GM12878 (cell line): ENCODE data around the gene SLC22A23. TPM values are rescaled to one million over a fixed set of nuclear protein-coding genes. Genes with fewer than 3 reads are reported as not detected.
A peak's percentile ranks its signal among the peaks of the same experiment; 100 is the strongest.
"Not testable (repeated sequence)": the region's sequence is repeated elsewhere in the genome, so short reads cannot be mapped to it uniquely, and the experiment has no call there.

Experiments used
- ATAC-seq: fragments of 200-7000 bp; cut with Tn5 transposase; 3 replicates; pipeline ENCODE4 v1.9.1; 2020; ENCODE audit warnings: mild to moderate bottlenecking, moderate library complexity
- BruUV-seq: library from RNA; stranded (reverse); fragments of 400-500 nt; replicated peaks from 2 replicates; lab custom pipeline; 2021; lab: Mats Ljungman, UMichigan
- CTCF ChIA-PET: fragments of 300-600 bp; sonication (Branson Sonifier 250); formaldehyde crosslinking; extraction: SDS; loops from one replicate; lab custom pipeline; 2021; ENCODE audit warnings: inconsistent platforms; lab: Yijun Ruan, JAX
- POLR2A ChIA-PET: fragments of 350-600 bp; formaldehyde crosslinking; extraction: SDS; loops from one replicate; lab custom pipeline; 2021; ENCODE audit warnings: inconsistent platforms; lab: Charles Lee
- RAD21 ChIA-PET: fragments of 300-600 bp; sonication (Branson Sonifier 250); formaldehyde crosslinking; loops from one replicate; lab custom pipeline; 2023; ENCODE audit warnings: antibody characterized with exemption; ENCODE audit not compliant: unreplicated experiment; lab: Charles Lee
- SMC1A ChIA-PET: fragments of 300-600 bp; sonication (Branson Sonifier 250); formaldehyde crosslinking; loops from one replicate; lab custom pipeline; 2023; ENCODE audit not compliant: unreplicated experiment, uncharacterized antibody; lab: Charles Lee
- DNase-seq: peaks from one replicate; pipeline ENCODE4 v3.0.0-alpha.2; 2011; ENCODE audit warnings: low read depth, low spot score
- FAIRE-seq: peaks from 3 replicates; lab custom pipeline; 2011; peaks lifted over from hg19 to GRCh38; lab: Jason Lieb, UNC
- H2AFZ ChIP-seq: 2 replicates; pipeline ENCODE4 v1.6.0; 2011; ENCODE audit warnings: low read depth, low read length, control low read depth; ENCODE audit not compliant: control insufficient read depth
- H3K27ac ChIP-seq: 2 replicates; pipeline ENCODE4 v1.5.1; 2011; ENCODE audit warnings: control low read depth; ENCODE audit not compliant: control insufficient read depth, insufficient read depth
- H3K27me3 ChIP-seq, 2 experiments: replicated peaks in 1 of 2; 2 replicates each; pipeline versions ENCODE4 v1.6.0 to v1.6.1; 2011; ENCODE audit warnings: low read length in 1 of 2; ENCODE audit not compliant: control insufficient read depth in 2 of 2, insufficient read depth in 2 of 2
- H3K36me3 ChIP-seq, 2 experiments: 2 replicates each; pipeline ENCODE4 v1.5.1; 2011; ENCODE audit warnings: low read length in 1 of 2; ENCODE audit not compliant: control insufficient read depth in 2 of 2, insufficient read depth in 2 of 2
- H3K4me1 ChIP-seq: 2 replicates; pipeline ENCODE4 v1.6.1; 2011; ENCODE audit warnings: mild to moderate bottlenecking, low read length, moderate library complexity, mixed read lengths; ENCODE audit not compliant: control insufficient read depth, insufficient read depth
- H3K4me2 ChIP-seq: 2 replicates; pipeline ENCODE4 v1.6.0; 2011; ENCODE audit warnings: control low read depth; ENCODE audit not compliant: control insufficient read depth, insufficient read depth
- H3K4me3 ChIP-seq: fragments of 200-600 bp; sonication (generic); 2 replicates; pipeline ENCODE4 v1.5.1; 2016
- H3K79me2 ChIP-seq: 2 replicates; pipeline ENCODE4 v1.6.0; 2011; ENCODE audit warnings: low read length; ENCODE audit not compliant: control insufficient read depth, insufficient read depth
- H3K9ac ChIP-seq: 2 replicates; pipeline ENCODE4 v1.8.0; 2011; ENCODE audit warnings: low read length, control low read depth, mixed read lengths; ENCODE audit not compliant: control insufficient read depth, insufficient read depth
- H3K9me3 ChIP-seq: replicated peaks from 3 replicates; pipeline ENCODE4 v1.5.1; 2011; ENCODE audit warnings: mild to moderate bottlenecking, low read length; ENCODE audit not compliant: control insufficient read depth, insufficient read depth
- H4K20me1 ChIP-seq: 2 replicates; pipeline ENCODE4 v1.6.0; 2011; ENCODE audit not compliant: control insufficient read depth, insufficient read depth
- RUNX3 ChIP-seq: IDR thresholded peaks from 2 replicates; pipeline ENCODE4 v1.6.1; 2012; ENCODE audit warnings: low read length, inconsistent platforms
- SPI1 ChIP-seq: IDR thresholded peaks from 2 replicates; pipeline ENCODE4 v1.6.1; 2011; ENCODE audit warnings: low read depth, mild to moderate bottlenecking, low read length, moderate library complexity, borderline replicate concordance; ENCODE audit not compliant: insufficient read depth
- WGBS: methylation state at CpG from one replicate; pipeline ENCODE4 v1.1.6; 2016; ENCODE audit warnings: low lambda C conversion rate; ENCODE audit not compliant: insufficient replicate concordance, insufficient coverage; ENCODE audit errors: missing lambda C conversion rate; 5-methylcytosine and 5-hydroxymethylcytosine counted together
- in situ Hi-C: fragments of 300-500 bp; cut with MboI; formaldehyde crosslinking; loops from 9 replicates; pipeline ENCODE4 v1.14.3; 2018; ENCODE audit warnings: mixed read lengths
- intact Hi-C: fragments of 100-400 bp; cut with micrococcal nuclease; formaldehyde crosslinking; loops from one replicate; pipeline ENCODE4 v1.14.2; 2022; ENCODE audit not compliant: unreplicated experiment
- polyA plus RNA-seq, 11 experiments: library from polyadenylated mRNA; depleted of rRNA in 4 of 11; unstranded in 6 of 11; stranded (reverse) in 5 of 11; fragments of >200 nt; fragmentation: Nextera tagmentation in 4 of 11; fragmentation: Illumina TruSeq in 1 of 11; extraction: Ambion mirVana in 4 of 11; extraction: Trizol in 1 of 11; gene quantifications; 1 replicate in 1 of 11; 2 replicates in 10 of 11; pipeline versions ENCODE4 v1.2.1 to v1.2.3, GENCODE V29; 2011 to 2016; ENCODE audit warnings: inconsistent platforms in 2 of 11, missing spikeins in 2 of 11, low read depth in 1 of 11
- total RNA-seq, 4 experiments: library from RNA; depleted of rRNA in 3 of 4; stranded (reverse); fragments of >200 nt in 3 of 4; fragmentation: Illumina TruSeq in 1 of 4; extraction: Trizol in 1 of 4; gene quantifications; 2 replicates each; pipeline versions ENCODE4 v1.2.1 to v1.2.3, GENCODE V29; 2013 to 2021

The SLC22A23 gene
- total and polyA plus RNA-seq, 10 of the 15 experiments (the other 5 are each of a cell fraction or from before 2014, with no cell fraction given), result 0.20 to 2.4 (median 0.74) TPM

GRCh38 chr6:3378808-3379207 lies 78.0 kb downstream of the SLC22A23 start:
- H3K9ac ChIP-seq, ATAC-seq, H3K27ac ChIP-seq, FAIRE-seq, intact Hi-C loops, H4K20me1 ChIP-seq, H3K9me3 ChIP-seq, in situ Hi-C loops, H2AFZ ChIP-seq, H3K27me3 ChIP-seq, DNase-seq, BruUV-seq, H3K4me2 ChIP-seq, H3K79me2 ChIP-seq, H3K36me3 ChIP-seq, H3K4me3 ChIP-seq, CTCF ChIA-PET: not testable (repeated sequence)
- H3K4me1 ChIP-seq, result peaks cover 30% of the 10 kb centered on the region
- ChIA-PET RAD21 (interaction anchor here (0.7 kb wide), 1 partner anchor 40 kb away, joined by 3 read pairs; no protein-coding TSS in a partner anchor), SMC1A (interaction anchor here (1.0 to 6.5 kb wide), 4 partner anchors 10 to 46 kb away, joined by 3 to 103 read pairs (median 24); no protein-coding TSS in a partner anchor), POLR2A (interaction anchor here (0.9 kb wide), 1 partner anchor 42 kb away, joined by 9 read pairs; no protein-coding TSS in a partner anchor)
- WGBS, result 47% methylated on average over 4 of the region's 4 CpGs

- H3K27me3 ChIP-seq, H3K36me3 ChIP-seq, H3K9ac ChIP-seq, H4K20me1 ChIP-seq, FAIRE-seq, H2AFZ ChIP-seq, H3K4me3 ChIP-seq, intact Hi-C loops, BruUV-seq, DNase-seq, H3K4me2 ChIP-seq, H3K27ac ChIP-seq, CTCF ChIA-PET, H3K79me2 ChIP-seq, in situ Hi-C loops, H3K9me3 ChIP-seq: not testable (repeated sequence)
- ChIA-PET SMC1A (interaction anchor here (1.0 to 6.5 kb wide), 2 partner anchors 10 to 19 kb away, joined by 3 to 103 read pairs; no protein-coding TSS in a partner anchor), RAD21 (interaction anchor here (0.7 kb wide), 1 partner anchor 40 kb away, joined by 3 read pairs; no protein-coding TSS in a partner anchor), POLR2A (interaction anchor here (0.9 kb wide), 1 partner anchor 42 kb away, joined by 9 read pairs; no protein-coding TSS in a partner anchor)
- ATAC-seq, result peak; percentile 55
- H3K4me1 ChIP-seq, result peaks cover 26% of the 10 kb centered on the region
- WGBS, result 61% methylated on average over 5 of the region's 6 CpGs
- peak; percentile 24; the same call in 1 of the 2 replicates for TF ChIP-seq RUNX3
- TF ChIP-seq SPI1, result peak; percentile 60; the same call in 1 of the 2 replicates
These were observed 78.5 kb downstream of the SLC22A23 start for GRCh38 chr6:3378398-3378782.
